Thyroid gland (tissue), 4 donors: ENCODE results near the gene RNF186. TPM values are rescaled to one million over a fixed set of nuclear protein-coding genes. Genes with fewer than 3 reads are reported as not detected.

ENCODE experiments used
- DNase-seq, 2 donors: peaks; one replicate each; pipeline ENCODE4 v3.0.0-alpha.2; 2019
- H3K27ac ChIP-seq, 3 donors: fragments of 200-600 bp; sonication (generic); 1 replicate in 2 of 3; 2 replicates in 1 of 3; pipeline ENCODE4 v1.5.1; 2016 to 2019; ENCODE audit warnings: mild to moderate bottlenecking in 1 of 3, moderate library complexity in 1 of 3
- H3K27me3 ChIP-seq: fragments of 200-600 bp; sonication (generic); one replicate; pipeline ENCODE4 v1.5.1; 2019
- H3K36me3 ChIP-seq, 2 donors: fragments of 200-600 bp; sonication (generic); one replicate each; pipeline ENCODE4 v1.5.1; 2016 to 2019
- H3K4me1 ChIP-seq, 2 donors: fragments of 200-600 bp; sonication (generic); one replicate each; pipeline ENCODE4 v1.5.1; 2017 to 2019
- H3K4me3 ChIP-seq, 3 donors: fragments of 200-600 bp; sonication (generic); replicated peaks in 1 of 3; 1 replicate in 2 of 3; 2 replicates in 1 of 3; pipeline ENCODE4 v1.5.1; 2016; ENCODE audit warnings: mild to moderate bottlenecking in 1 of 3
- H3K9me3 ChIP-seq: fragments of 200-600 bp; sonication (generic); one replicate; pipeline ENCODE4 v1.5.1; 2017
- CTCF ChIP-seq, 6 experiments: fragments of 200-600 bp in 3 of 6; fragments of 450-650 bp in 3 of 6; sonication (generic) in 3 of 6; IDR thresholded peaks; one replicate each; pipeline ENCODE4 v1.5.1; 2016 to 2019; ENCODE audit warnings: antibody characterized with exemption in 6 of 6, mild to moderate bottlenecking in 2 of 6, inconsistent platforms in 1 of 6, moderate library complexity in 1 of 6
- POLR2A ChIP-seq, 2 donors: fragments of 450-650 bp; IDR thresholded peaks; one replicate each; pipeline ENCODE4 v1.6.1; 2017; ENCODE audit warnings: antibody characterized with exemption in 2 of 2, mild to moderate bottlenecking in 2 of 2, moderate library complexity in 1 of 2
- WGBS, 2 donors: methylation state at CpG; one replicate each; pipeline ENCODE4 v1.1.5; 2017; 5-methylcytosine and 5-hydroxymethylcytosine counted together
- intact Hi-C: fragments of 100-400 bp; cut with DNase I; formaldehyde crosslinking; loops from one replicate; pipeline ENCODE4 v1.15.1; 2023
- total RNA-seq, 4 donors: library from RNA; depleted of rRNA; stranded (reverse); fragments of >200 nt; gene quantifications; one replicate each; pipeline ENCODE4 v1.2.3, GENCODE V29; 2016

Gene RNF186
- total RNA-seq, 4 donors from 2014 or later = not detected

GRCh38 chr1:19844731-19845495 is 29.8 kb upstream of the RNF186 start:
- Histone ChIP-seq H3K27me3 (no peaks in the 10 kb centered on the region), H3K27ac (peak overlapping the region; percentile 33 to 45 (median 44)), H3K4me1 (peaks cover 9% of the 10 kb centered on the region in 2 donors), H3K36me3 (no peaks in the 10 kb centered on the region), H3K4me3 (no peak overlapping the region), H3K9me3 (no peaks in the 10 kb centered on the region)
- intact Hi-C loops = no loop called here
- 20 to 26% methylated on average over 11 of the region's 11 CpGs for WGBS, 2 donors
- TF ChIP-seq POLR2A (IDR thresholded peaks at IDR 0.05) (no peak), CTCF (IDR thresholded peaks at IDR 0.05) (no peak)
- DNase-seq = no peak

GRCh38 chr1:19840228-19840627 is 25.1 kb upstream of the RNF186 start:
- Histone ChIP-seq H3K4me1 (peaks cover 4 to 5% of the 10 kb centered on the region in 2 donors), H3K27me3 (no peaks in the 10 kb centered on the region)
- intact Hi-C loops = no loop called here

DNA sequence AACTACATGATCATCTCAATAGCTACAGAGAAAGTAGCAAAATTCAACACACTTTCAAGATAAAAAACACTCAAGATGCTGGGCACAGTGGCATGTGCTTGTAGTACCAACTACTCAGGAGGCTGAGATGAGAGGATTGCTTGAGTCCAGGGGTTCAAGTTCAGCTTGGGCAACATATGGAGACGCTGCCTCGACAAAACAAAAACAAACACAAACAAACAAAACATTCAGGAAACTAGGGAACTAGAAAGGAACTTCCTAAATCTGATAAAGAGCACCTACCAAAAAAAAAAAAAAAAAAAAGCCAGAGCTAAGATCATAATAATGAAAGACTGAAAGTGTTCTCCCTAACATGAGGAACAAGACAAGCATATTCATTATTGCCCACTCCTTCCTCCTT is 22.8 kb upstream of the RNF186 start:
- no peaks in the 10 kb centered on the region for H3K36me3 ChIP-seq
- H3K4me3 ChIP-seq = no peak overlapping the region
- DNase-seq = no peak
- TF ChIP-seq POLR2A (IDR thresholded peaks at IDR 0.05) (no peak), CTCF (IDR thresholded peaks at IDR 0.05) (no peak)
- H3K9me3 ChIP-seq = no peaks in the 10 kb centered on the region
- H3K27ac ChIP-seq = no peak overlapping the region
- intact Hi-C loops = no loop called here
- H3K27me3 ChIP-seq = no peaks in the 10 kb centered on the region
- WGBS, 2 donors = 60 to 64% methylated on average over 2 of the region's 2 CpGs
- H3K4me1 ChIP-seq = no peaks in the 10 kb centered on the region

More at GRCh38 chr1:19840228-19840627, 25.1 kb upstream of the RNF186 start:
- DNase-seq = no peak
- no peaks in the 10 kb centered on the region for H3K9me3 ChIP-seq
- H3K27ac ChIP-seq = no peak overlapping the region
- no peak overlapping the region for H3K4me3 ChIP-seq
- no peak for TF ChIP-seq POLR2A (IDR thresholded peaks at IDR 0.05)
- TF ChIP-seq CTCF (IDR thresholded peaks at IDR 0.05) = no peak
- no peaks in the 10 kb centered on the region for H3K36me3 ChIP-seq

DNA sequence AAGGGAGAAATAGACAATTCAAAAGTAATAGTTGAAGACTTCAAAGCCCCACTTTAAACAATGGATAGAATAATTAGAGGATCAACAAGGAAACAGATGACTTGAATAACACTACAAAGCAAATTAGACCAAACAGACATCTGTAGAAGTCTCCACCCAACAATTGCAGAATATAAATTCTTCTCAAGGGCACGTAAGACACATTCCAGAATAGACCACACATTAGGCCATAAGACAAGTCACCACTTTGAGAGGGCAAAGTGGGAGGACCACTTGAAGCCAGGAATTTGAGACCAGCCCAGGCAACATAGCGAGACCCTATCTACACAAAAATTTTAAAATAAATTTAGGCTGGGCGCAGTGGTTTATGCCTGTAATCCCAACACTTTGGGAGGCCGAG is 20.5 kb upstream of the RNF186 start:
- Histone ChIP-seq H3K36me3 (no peaks in the 10 kb centered on the region), H3K27me3 (no peaks in the 10 kb centered on the region)
- 92 to 93% methylated on average over 4 of the region's 4 CpGs for WGBS, 2 donors

More for the DNA sequence above, 20.5 kb upstream of the RNF186 start:
- intact Hi-C loops = no loop called here
- no peaks in the 10 kb centered on the region for H3K4me1 ChIP-seq
- no peaks in the 10 kb centered on the region for H3K9me3 ChIP-seq
- H3K27ac ChIP-seq = no peak overlapping the region
- TF ChIP-seq POLR2A (IDR thresholded peaks at IDR 0.05) = no peak
- no peak for TF ChIP-seq CTCF (IDR thresholded peaks at IDR 0.05)
- no peak for DNase-seq
- no peak overlapping the region for H3K4me3 ChIP-seq
